ENCODE results near the gene GTF3C1.

GTF3C1 gene

DNA sequence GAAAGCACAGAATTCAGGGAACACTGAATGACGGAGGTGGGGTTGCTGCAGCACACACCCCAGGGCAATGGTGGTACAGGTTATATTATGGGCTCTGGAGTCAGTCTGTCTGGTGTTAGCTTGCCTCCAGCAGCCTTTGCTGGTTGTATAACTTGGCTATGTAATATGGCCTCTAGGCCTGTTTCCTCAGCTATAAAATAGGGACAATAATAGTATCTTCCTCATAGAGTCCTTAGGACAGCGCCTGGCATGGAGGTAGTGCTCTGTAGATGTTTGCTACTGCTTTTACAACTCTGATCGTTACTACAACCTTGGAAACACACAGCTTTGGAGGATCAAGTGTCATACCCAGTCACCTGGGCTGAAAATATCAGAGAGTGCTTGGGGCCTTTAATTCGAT lies 31.5 kb downstream of the GTF3C1 start:
- Mint-ChIP-seq H3K4me3 (no peak overlapping the region), H3K4me1 (ENCODE audit: low read depth) (peaks cover 2% of the 10 kb centered on the region), H3K27me3 (ENCODE audit: low read depth) (no peaks in the 10 kb centered on the region), H3K27ac (no peak overlapping the region), H3K9me3 (no peaks in the 10 kb centered on the region), H3K36me3 (ENCODE audit: low read depth) (peaks cover 12% of the 10 kb centered on the region)
- DNase-seq (ENCODE audit: low spot score): no peak

DNA sequence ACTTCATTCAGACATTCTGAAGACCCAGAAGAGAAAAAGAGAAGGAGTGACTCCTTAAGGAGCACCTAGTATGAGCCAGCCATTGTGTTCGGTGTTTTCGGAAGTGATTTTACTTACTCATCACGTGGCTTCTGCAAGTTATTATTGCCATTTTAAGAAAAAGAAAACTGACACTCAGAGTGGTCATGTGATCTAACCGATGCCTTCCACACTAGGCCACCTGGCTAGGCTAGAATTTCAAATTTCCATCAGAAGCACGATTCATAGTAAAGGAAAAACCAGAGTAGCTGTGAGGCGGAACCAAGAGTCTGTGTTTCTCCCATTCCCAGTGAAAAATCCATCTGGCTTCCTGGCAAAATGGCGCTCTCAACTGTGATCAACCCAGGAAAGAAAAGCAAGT lies 32.0 kb downstream of the GTF3C1 start:
- DNase-seq (ENCODE audit: low spot score): no peak
- H3K27me3 Mint-ChIP-seq (ENCODE audit: low read depth): no peaks in the 10 kb centered on the region
- no peak overlapping the region for H3K4me3 Mint-ChIP-seq
- no peaks in the 10 kb centered on the region for H3K9me3 Mint-ChIP-seq
- H3K36me3 Mint-ChIP-seq (ENCODE audit: low read depth): peaks cover 9% of the 10 kb centered on the region
- H3K27ac Mint-ChIP-seq: no peak overlapping the region
- peaks cover 2% of the 10 kb centered on the region for H3K4me1 Mint-ChIP-seq (ENCODE audit: low read depth)

DNA sequence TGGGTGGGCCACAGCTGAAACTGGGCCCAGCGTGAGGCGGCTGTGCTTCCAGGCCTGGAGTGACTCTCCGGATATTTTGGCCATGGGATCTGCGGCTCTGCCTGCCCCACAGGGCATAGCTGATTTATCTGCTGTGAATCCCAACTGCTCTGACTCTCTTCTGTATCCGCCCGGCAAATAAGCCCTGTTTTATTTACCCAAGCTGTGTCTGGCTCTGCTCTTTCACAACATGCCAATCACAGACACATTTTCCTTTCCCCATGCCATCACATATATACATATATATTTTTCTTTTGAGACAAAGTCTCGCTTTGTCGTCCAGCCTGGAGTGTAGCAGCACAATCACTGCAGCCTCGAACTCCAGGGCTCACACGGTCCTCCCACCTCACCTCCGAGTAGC lies 33.3 kb downstream of the GTF3C1 start:
- H3K9me3 Mint-ChIP-seq: no peaks in the 10 kb centered on the region
- H3K4me1 Mint-ChIP-seq (ENCODE audit: low read depth): peaks cover 2% of the 10 kb centered on the region
- H3K27ac Mint-ChIP-seq: no peak overlapping the region
- no peak overlapping the region for H3K4me3 Mint-ChIP-seq
- H3K36me3 Mint-ChIP-seq (ENCODE audit: low read depth): peaks cover 13% of the 10 kb centered on the region
- no peak for DNase-seq (ENCODE audit: low spot score)
- H3K27me3 Mint-ChIP-seq (ENCODE audit: low read depth): no peaks in the 10 kb centered on the region

DNA sequence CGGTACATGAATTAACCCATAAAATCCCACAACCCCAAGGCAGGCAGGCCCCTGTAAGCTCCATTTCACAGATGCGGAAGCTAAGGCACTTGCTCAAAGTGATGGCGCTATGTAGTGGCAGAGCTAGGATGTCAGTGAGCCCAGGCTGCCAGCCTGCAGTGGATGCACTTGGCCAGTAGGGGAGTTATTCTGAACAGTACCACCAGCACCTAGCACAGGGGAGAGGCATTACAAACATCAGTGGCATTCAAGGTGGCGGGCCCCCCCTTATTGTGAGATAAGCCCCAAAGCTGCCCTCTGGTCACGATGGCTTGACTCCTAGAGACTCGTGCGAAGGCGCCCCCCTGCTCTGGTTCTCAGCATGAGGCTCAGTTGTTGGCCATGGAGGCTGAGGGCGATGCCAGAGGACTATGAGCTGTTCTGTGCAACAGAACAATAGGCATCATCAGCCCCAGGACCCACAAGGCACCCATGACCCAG lies 33.8 kb downstream of the GTF3C1 start:
- peaks cover 18% of the 10 kb centered on the region for H3K36me3 Mint-ChIP-seq (ENCODE audit: low read depth)
- H3K27me3 Mint-ChIP-seq (ENCODE audit: low read depth): no peaks in the 10 kb centered on the region
- DNase-seq (ENCODE audit: low spot score): peak; percentile 10
- no peak overlapping the region for H3K4me3 Mint-ChIP-seq
- H3K4me1 Mint-ChIP-seq (ENCODE audit: low read depth): peaks cover 2% of the 10 kb centered on the region
- no peaks in the 10 kb centered on the region for H3K9me3 Mint-ChIP-seq
- H3K27ac Mint-ChIP-seq: no peak overlapping the region

DNA sequence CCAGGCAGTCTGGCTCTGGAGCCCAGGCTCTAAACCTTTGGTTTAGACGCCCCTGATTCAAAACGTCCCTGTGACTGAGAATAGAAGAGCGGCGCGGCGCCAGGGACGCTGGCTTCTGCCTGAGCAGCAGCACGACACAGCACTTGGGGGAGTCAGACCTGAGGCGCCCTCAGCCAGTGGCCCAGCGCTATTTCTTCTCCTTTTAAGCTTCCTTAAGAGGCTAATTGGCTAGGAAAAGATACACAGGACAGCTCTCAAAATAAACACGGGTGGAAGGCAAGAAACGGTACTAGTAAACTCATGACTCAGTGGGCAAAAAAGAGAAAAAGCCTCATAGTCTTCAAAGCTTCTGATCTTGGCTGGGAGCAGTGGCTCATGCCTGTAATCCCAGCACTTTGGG lies 34.9 kb downstream of the GTF3C1 start:
- H3K4me1 Mint-ChIP-seq (ENCODE audit: low read depth): peaks cover 2% of the 10 kb centered on the region
- H3K36me3 Mint-ChIP-seq (ENCODE audit: low read depth): peaks cover 19% of the 10 kb centered on the region
- H3K9me3 Mint-ChIP-seq: no peaks in the 10 kb centered on the region
- no peaks in the 10 kb centered on the region for H3K27me3 Mint-ChIP-seq (ENCODE audit: low read depth)
- DNase-seq (ENCODE audit: low spot score): no peak
- H3K27ac Mint-ChIP-seq: no peak overlapping the region
- no peak overlapping the region for H3K4me3 Mint-ChIP-seq

DNA sequence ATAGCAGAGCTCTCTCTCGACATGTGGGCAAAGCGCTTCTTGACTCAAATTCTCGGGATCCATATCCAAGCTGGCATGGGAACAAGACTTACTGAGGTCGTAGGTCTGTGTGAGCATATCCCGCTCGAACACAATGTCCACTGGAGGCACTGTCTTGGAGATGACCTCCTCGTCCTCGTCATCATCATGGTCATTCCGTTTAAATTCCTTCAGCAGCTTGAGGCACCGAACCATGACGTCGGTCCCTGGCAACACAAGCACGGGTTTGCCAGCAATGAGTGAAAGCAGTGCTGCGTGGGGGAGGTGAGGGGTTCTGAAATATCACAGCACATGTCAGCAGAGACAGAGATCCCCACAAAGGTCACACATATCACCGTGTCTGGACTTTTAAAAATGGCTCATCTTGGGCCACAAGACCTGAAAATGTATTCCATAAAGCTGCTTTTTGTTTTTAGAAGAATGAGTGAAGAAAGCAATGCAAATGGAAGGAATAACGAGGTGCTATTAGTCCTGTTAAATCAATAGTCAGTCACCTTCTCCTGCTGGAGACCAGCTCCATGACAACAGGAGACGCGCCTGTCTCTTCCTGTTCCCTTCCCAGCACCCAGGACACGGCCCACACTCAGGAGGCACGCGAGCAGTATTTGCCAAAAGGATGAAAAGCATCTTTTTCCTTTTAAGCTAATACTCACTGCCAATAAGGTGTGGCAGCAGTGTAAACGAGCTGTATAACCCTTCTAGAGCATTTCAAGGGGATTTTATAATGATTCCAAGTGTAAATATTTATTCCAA lies 37.9 kb downstream of the GTF3C1 start:
- Mint-ChIP-seq H3K36me3 (ENCODE audit: low read depth) (peaks cover 23% of the 10 kb centered on the region), H3K27ac (no peak overlapping the region), H3K9me3 (no peaks in the 10 kb centered on the region), H3K4me1 (ENCODE audit: low read depth) (no peaks in the 10 kb centered on the region), H3K4me3 (no peak overlapping the region), H3K27me3 (ENCODE audit: low read depth) (no peaks in the 10 kb centered on the region)
- no peak for DNase-seq (ENCODE audit: low spot score)

DNA sequence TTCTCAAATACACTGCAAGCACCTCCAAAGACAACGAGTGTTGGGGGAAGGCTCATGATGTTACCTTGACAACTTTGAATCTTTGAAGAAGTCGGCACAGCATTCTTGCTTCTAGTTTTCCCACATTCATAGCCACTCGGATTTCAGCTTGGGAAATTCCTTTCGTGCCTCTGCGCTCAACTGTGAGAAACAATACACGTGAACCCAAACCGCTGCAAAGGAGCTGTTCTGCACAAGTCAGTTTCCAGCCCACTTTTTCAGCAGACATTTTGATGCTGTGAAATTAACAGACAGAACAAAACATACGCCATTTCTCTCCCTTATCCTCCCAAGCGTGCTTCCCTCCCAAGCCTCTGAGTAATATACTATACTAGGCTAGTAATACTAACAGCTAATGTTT lies 41.2 kb downstream of the GTF3C1 start:
- Mint-ChIP-seq H3K36me3 (ENCODE audit: low read depth) (peaks cover 33% of the 10 kb centered on the region), H3K4me3 (no peak overlapping the region), H3K27ac (no peak overlapping the region), H3K9me3 (no peaks in the 10 kb centered on the region), H3K4me1 (ENCODE audit: low read depth) (no peaks in the 10 kb centered on the region), H3K27me3 (ENCODE audit: low read depth) (no peaks in the 10 kb centered on the region)
- no peak for DNase-seq (ENCODE audit: low spot score)

DNA sequence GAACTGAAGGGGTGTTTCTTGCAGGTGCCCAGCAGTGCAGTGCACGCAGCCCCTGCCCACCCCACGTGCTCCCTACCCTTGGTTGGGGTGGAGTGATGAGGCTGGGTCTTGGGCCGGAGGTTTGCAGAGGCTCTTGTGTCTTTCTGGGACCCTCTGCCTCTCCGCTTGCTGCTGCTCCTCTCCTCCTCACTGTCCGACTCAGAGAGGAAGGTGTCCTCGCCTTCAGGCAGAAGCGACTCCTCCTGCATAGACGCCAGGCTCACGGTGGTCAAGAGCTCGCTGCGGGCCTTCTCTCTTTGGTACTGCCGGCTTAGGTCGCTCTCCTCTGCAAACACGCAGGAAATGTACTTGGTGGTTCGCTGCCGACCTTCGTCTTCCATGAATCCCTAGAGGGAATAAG lies 42.9 kb downstream of the GTF3C1 start:
- no peak for DNase-seq (ENCODE audit: low spot score)
- no peaks in the 10 kb centered on the region for H3K4me1 Mint-ChIP-seq (ENCODE audit: low read depth)
- no peaks in the 10 kb centered on the region for H3K27me3 Mint-ChIP-seq (ENCODE audit: low read depth)
- no peak overlapping the region for H3K27ac Mint-ChIP-seq
- peaks cover 44% of the 10 kb centered on the region for H3K36me3 Mint-ChIP-seq (ENCODE audit: low read depth)
- no peak overlapping the region for H3K4me3 Mint-ChIP-seq
- no peaks in the 10 kb centered on the region for H3K9me3 Mint-ChIP-seq

DNA sequence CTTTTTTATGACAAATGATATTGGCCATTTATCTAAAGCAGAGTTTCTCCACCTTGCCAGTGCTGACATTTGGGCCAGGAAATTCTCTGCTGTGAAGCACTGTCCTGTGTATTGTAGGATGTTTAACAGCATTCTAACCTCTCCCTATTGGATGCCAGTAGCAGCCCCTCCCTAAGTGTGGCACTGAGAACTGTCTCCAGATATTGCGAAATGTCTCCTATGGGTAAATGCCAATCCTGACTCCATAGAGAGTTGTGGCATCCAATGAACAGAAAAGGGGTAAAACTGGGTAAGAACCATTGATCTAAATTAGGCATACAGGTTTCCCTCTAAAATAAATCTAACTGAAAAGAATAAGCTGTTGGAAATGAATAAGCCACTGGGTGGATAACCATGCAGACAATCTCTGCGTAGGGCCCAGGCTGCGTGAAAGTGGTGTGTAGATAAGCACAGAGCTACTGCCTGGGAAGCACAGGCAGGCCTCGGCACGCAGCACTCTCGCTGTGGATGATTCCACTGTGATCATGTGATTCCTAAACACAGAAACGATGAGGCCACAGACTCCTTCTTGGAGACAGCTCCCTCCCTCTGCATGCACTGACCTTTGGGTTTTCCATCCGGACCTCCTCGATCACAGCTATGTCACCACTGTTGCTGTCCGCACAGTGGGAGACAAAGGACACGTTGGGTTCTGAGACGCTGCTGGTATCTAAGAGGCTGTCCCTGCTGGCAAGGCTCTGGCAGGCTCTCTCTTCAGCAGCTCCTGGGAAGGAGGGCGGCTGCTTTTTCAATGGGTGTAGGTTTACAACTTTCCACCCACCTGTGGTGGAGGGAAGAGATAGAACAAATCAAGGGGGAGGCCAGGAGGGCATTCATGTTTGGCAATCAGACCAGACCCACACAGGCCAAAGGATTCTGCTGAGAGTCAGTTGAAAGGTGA lies 44.1 kb downstream of the GTF3C1 start:
- Mint-ChIP-seq H3K36me3 (ENCODE audit: low read depth) (peaks cover 44% of the 10 kb centered on the region), H3K27me3 (ENCODE audit: low read depth) (no peaks in the 10 kb centered on the region), H3K27ac (no peak overlapping the region), H3K4me1 (ENCODE audit: low read depth) (no peaks in the 10 kb centered on the region), H3K4me3 (no peak overlapping the region), H3K9me3 (no peaks in the 10 kb centered on the region)
- DNase-seq (ENCODE audit: low spot score): no peak

DNA sequence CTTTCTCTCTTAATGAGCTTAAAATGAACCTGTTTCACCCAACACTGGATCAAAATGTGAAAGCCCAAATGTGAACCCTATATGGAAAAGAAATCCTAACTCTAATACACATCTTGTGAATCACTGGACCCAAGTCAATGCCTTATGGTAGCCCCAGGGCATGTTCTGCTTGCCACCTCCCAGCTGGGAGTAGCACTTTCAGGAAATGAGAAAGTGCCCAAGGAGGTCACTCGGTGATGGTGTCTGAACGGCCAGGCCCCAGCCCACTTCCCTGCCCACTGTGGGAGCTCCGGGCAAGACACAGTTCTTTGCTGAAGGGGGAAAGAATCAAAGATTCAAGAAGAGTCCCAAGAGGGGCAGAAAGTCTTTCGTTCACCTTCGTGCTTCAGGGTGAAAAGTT lies 46.1 kb downstream of the GTF3C1 start:
- no peak overlapping the region for H3K4me3 Mint-ChIP-seq
- H3K27me3 Mint-ChIP-seq (ENCODE audit: low read depth): no peaks in the 10 kb centered on the region
- no peaks in the 10 kb centered on the region for H3K9me3 Mint-ChIP-seq
- no peaks in the 10 kb centered on the region for H3K4me1 Mint-ChIP-seq (ENCODE audit: low read depth)
- H3K27ac Mint-ChIP-seq: no peak overlapping the region
- no peak for DNase-seq (ENCODE audit: low spot score)
- H3K36me3 Mint-ChIP-seq (ENCODE audit: low read depth): peaks cover 47% of the 10 kb centered on the region

DNA sequence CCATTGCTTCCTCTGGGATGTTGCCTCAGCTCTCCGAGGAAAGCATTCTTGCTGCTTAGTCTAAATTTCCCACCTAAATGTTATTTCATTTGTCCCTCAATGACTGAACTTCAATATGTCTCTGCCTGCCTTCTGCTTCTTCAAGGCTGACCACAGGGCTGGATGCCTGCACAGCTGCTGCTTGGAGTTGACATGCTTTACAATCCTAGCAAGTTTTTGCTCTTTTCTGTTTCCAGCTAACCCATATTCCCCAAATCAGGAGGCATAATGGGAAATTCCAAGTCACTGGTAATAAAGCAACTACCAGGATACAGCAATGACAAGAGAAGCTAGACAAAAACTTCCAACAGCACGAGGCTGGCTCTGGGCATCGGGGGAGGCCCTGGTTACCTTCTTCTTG lies 48.9 kb downstream of the GTF3C1 start:
- H3K9me3 Mint-ChIP-seq: no peaks in the 10 kb centered on the region
- H3K4me3 Mint-ChIP-seq: no peak overlapping the region
- H3K27ac Mint-ChIP-seq: no peak overlapping the region
- H3K36me3 Mint-ChIP-seq (ENCODE audit: low read depth): peaks cover 49% of the 10 kb centered on the region
- H3K4me1 Mint-ChIP-seq (ENCODE audit: low read depth): no peaks in the 10 kb centered on the region
- H3K27me3 Mint-ChIP-seq (ENCODE audit: low read depth): no peaks in the 10 kb centered on the region
- no peak for DNase-seq (ENCODE audit: low spot score)

DNA sequence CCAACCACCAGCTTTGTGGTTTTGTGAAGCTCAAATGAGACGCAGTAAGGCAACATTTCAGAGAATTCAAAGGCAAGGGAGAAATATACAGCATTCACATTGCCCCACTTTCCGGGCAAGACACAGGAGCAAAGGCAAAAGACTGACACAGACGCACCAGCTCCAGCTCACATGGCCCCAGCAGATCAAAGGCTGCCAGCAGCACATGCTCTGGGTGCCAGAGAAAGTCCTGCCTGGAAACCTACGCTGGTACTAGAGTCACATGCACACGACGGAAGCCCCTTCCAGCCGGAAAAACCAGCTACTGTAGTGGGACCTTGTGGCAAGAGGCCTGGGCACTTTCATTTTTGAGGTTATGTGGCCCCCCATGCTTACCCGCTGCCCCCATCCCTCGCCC lies 50.1 kb downstream of the GTF3C1 start:
- H3K4me3 Mint-ChIP-seq: no peak overlapping the region
- DNase-seq (ENCODE audit: low spot score): no peak
- H3K9me3 Mint-ChIP-seq: no peaks in the 10 kb centered on the region
- no peaks in the 10 kb centered on the region for H3K27me3 Mint-ChIP-seq (ENCODE audit: low read depth)
- no peak overlapping the region for H3K27ac Mint-ChIP-seq
- H3K36me3 Mint-ChIP-seq (ENCODE audit: low read depth): peaks cover 50% of the 10 kb centered on the region
- H3K4me1 Mint-ChIP-seq (ENCODE audit: low read depth): no peaks in the 10 kb centered on the region

DNA sequence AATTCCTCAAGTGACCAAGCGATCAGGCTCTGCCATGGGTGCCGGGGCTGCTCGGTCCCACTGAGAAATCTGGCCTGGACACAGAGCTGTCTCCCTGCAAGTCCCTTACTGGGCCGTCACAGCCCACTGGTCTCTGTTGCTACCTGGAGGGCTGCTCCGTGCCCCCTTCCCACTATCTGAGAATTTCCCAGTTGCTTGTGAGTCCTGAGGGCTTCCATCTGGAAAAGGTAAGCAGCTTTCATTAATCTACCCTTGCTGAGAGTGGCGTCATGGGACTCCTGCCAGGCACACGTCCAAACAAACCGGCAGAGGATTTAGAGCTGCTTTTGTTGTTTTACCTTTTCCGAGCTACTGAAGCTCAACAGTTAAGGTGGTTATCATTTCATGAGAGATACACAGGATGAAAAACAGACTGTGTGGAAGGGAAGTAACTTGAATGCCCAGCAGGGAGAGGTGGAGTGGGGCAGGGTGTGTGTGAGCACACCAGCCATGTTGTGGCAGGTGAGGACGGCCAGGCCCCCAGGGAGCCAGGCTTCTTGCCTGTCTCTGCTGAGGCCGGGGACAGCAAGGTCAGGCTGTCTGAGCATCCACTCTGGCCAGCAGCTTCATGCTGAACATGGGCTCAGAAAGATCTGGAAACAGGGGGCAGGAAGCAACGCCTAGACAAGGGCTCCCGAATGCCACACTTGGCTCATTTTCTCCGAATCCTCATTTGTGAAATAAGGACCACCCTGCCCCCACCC lies 50.6 kb downstream of the GTF3C1 start:
- Mint-ChIP-seq H3K4me1 (ENCODE audit: low read depth) (no peaks in the 10 kb centered on the region), H3K9me3 (no peaks in the 10 kb centered on the region), H3K27ac (no peak overlapping the region), H3K27me3 (ENCODE audit: low read depth) (no peaks in the 10 kb centered on the region), H3K4me3 (no peak overlapping the region), H3K36me3 (ENCODE audit: low read depth) (peaks cover 54% of the 10 kb centered on the region)
- DNase-seq (ENCODE audit: low spot score): no peak
